ENCODE data around the gene FIGLA. TPM values are rescaled to one million over a fixed set of nuclear protein-coding genes. Genes with fewer than 3 reads are reported as not detected.

Gene FIGLA
- total and polyA plus RNA-seq, 2 donors (not counting 1 experiment from before 2014, with no cell fraction given): not detected

- no peak overlapping the region for H3K9ac ChIP-seq (ENCODE audit: low read length)
- H2AFZ ChIP-seq (ENCODE audit: insufficient read depth, low read depth, low read length, poor library complexity, severe bottlenecking): no peak overlapping the region
- H3K4me1 ChIP-seq (ENCODE audit: control insufficient read depth in 2 of 2, insufficient read depth in 2 of 2, low read length in 2 of 2): no peaks in the 10 kb centered on the region
- H3K27me3 ChIP-seq (replicated peaks in 1 of 4; ENCODE audit: control extremely low read depth in 1 of 4, control insufficient read depth in 3 of 4, insufficient read depth in 4 of 4, low read length in 3 of 4): no peaks in the 10 kb centered on the region
- no peaks in the 10 kb centered on the region for H4K20me1 ChIP-seq (ENCODE audit: control insufficient read depth, insufficient read depth, low read length, poor library complexity, severe bottlenecking)
- H3K4me2 ChIP-seq (replicated peaks; ENCODE audit: low read depth, low read length, poor library complexity, severe bottlenecking): no peak overlapping the region
- no peaks in the 10 kb centered on the region for H3K36me3 ChIP-seq (replicated peaks in 1 of 2; ENCODE audit: control extremely low read depth in 1 of 2, control insufficient read depth in 1 of 2, extremely low read depth in 1 of 2, insufficient read depth in 2 of 2, low read length in 1 of 2)
- H3K27ac ChIP-seq (ENCODE audit: low read length in 2 of 2): no peak overlapping the region
- no peak for DNase-seq
- no peaks in the 10 kb centered on the region for H3K79me2 ChIP-seq (ENCODE audit: control insufficient read depth, insufficient read depth, low read length)
- intact Hi-C loops (cut with micrococcal nuclease): no loop called here
- WGBS (ENCODE audit: insufficient coverage): 65% methylated on average over 4 of the region's 5 CpGs
- H3K27ac Mint-ChIP-seq: no peak overlapping the region
- no peak for ATAC-seq (ENCODE audit: low read depth)
- ChIA-PET POLR2A (no interaction called here), CTCF (no interaction called here)
- H3K9me3 ChIP-seq (ENCODE audit: control extremely low read depth in 1 of 3, control insufficient read depth in 2 of 3, insufficient read depth in 1 of 3, low read length in 2 of 3): no peaks in the 10 kb centered on the region
- H3K4me3 Mint-ChIP-seq: no peak overlapping the region
- H3K9me3 Mint-ChIP-seq (ENCODE audit: insufficient read depth): no peaks in the 10 kb centered on the region
- H3K27me3 Mint-ChIP-seq: peaks cover 36% of the 10 kb centered on the region
- no peak overlapping the region for H3K4me3 ChIP-seq (ENCODE audit: control extremely low read depth in 1 of 5, extremely low read depth in 1 of 5, insufficient read depth in 1 of 5, low read depth in 2 of 5, low read length in 4 of 5)
- TF ChIP-seq CTCF (IDR thresholded peaks at IDR 0.05) (no peak), EZH2 (IDR thresholded peaks at IDR 0.05; ENCODE audit: borderline replicate concordance, insufficient read depth, low read depth, low read length, poor library complexity, severe bottlenecking) (no peak)
- no peaks in the 10 kb centered on the region for H3K4me1 Mint-ChIP-seq
Observed at GRCh38 chr2:70828115-70828514, 37.7 kb upstream of the FIGLA start.

GRCh38 chr2:70827388-70827787, 36.9 kb upstream of the FIGLA start:
- intact Hi-C loops (cut with micrococcal nuclease): no loop called here
- Mint-ChIP-seq H3K9me3 (ENCODE audit: insufficient read depth) (no peaks in the 10 kb centered on the region), H3K27me3 (peaks cover 36% of the 10 kb centered on the region), H3K27ac (no peak overlapping the region), H3K4me3 (no peak overlapping the region), H3K4me1 (no peaks in the 10 kb centered on the region)
- no peak for TF ChIP-seq EZH2 (IDR thresholded peaks at IDR 0.05; ENCODE audit: borderline replicate concordance, insufficient read depth, low read depth, low read length, poor library complexity, severe bottlenecking)
- no peak for TF ChIP-seq CTCF (IDR thresholded peaks at IDR 0.05)
- no peak for DNase-seq
- H3K9ac ChIP-seq (ENCODE audit: low read length): no peak overlapping the region
- no peaks in the 10 kb centered on the region for H3K36me3 ChIP-seq (replicated peaks in 1 of 2; ENCODE audit: control extremely low read depth in 1 of 2, control insufficient read depth in 1 of 2, extremely low read depth in 1 of 2, insufficient read depth in 2 of 2, low read length in 1 of 2)
- 100% methylated on average over 1 of the region's 5 CpGs for WGBS (ENCODE audit: insufficient coverage)
- no peak for ATAC-seq (ENCODE audit: low read depth)
- H2AFZ ChIP-seq (ENCODE audit: insufficient read depth, low read depth, low read length, poor library complexity, severe bottlenecking): no peak overlapping the region
- H3K4me1 ChIP-seq (ENCODE audit: control insufficient read depth in 2 of 2, insufficient read depth in 2 of 2, low read length in 2 of 2): no peaks in the 10 kb centered on the region
- POLR2A ChIA-PET: no interaction called here
- no peaks in the 10 kb centered on the region for H3K79me2 ChIP-seq (ENCODE audit: control insufficient read depth, insufficient read depth, low read length)
- H3K27me3 ChIP-seq (replicated peaks in 1 of 4; ENCODE audit: control extremely low read depth in 1 of 4, control insufficient read depth in 3 of 4, insufficient read depth in 4 of 4, low read length in 3 of 4): no peaks in the 10 kb centered on the region
- H3K9me3 ChIP-seq (ENCODE audit: control extremely low read depth in 1 of 3, control insufficient read depth in 2 of 3, insufficient read depth in 1 of 3, low read length in 2 of 3): no peaks in the 10 kb centered on the region
- no peak overlapping the region for H3K4me2 ChIP-seq (replicated peaks; ENCODE audit: low read depth, low read length, poor library complexity, severe bottlenecking)
- CTCF ChIA-PET: no interaction called here
- no peak overlapping the region for H3K27ac ChIP-seq (ENCODE audit: low read length in 2 of 2)
- H4K20me1 ChIP-seq (ENCODE audit: control insufficient read depth, insufficient read depth, low read length, poor library complexity, severe bottlenecking): no peaks in the 10 kb centered on the region
- no peak overlapping the region for H3K4me3 ChIP-seq (ENCODE audit: control extremely low read depth in 1 of 5, extremely low read depth in 1 of 5, insufficient read depth in 1 of 5, low read depth in 2 of 5, low read length in 4 of 5)

Measured in B cell (primary cell).